ENCODE measurements around the gene PRDM11. TPM values are rescaled to one million over a fixed set of nuclear protein-coding genes. Genes with fewer than 3 reads are reported as not detected.
A peak's percentile ranks its signal among the peaks of the same experiment; 100 is the strongest.

The PRDM11 gene
- total and polyA plus RNA-seq, 2 donors from 2014 or later = 2.9 to 22.5 TPM

DNA sequence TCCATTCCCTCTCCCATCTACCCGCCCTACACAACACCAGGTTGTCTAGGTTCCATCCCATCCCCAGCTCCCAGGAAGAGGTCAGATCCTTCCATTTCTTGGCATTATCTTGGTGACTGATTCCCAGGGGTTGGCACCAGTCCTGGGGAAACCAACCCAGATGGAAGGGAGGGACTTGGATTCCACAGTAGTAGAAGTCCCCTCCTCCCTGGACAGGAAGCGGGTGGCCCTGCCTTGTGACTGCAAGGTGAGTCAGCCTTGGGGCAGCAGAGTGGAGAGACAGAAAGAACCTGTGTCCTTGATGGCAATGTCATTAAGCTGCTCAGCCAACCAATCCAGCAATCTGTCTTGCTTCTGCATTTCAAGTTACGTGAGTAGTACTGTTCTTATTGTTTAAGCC is 113.2 kb downstream of the PRDM11 start:
- DNase-seq (peak in 4 of 5 donors; percentile 25 to 92 (median 38)), FAIRE-seq (no peak)
- no peaks in the 10 kb centered on the region for H3K36me3 ChIP-seq (ENCODE audit: control insufficient read depth in 2 of 3, insufficient read depth in 3 of 3, low read length in 3 of 3)
- no peaks in the 10 kb centered on the region for H3K27me3 ChIP-seq (ENCODE audit: control insufficient read depth, insufficient read depth, low read length)
- TF ChIP-seq, protein P1, sequence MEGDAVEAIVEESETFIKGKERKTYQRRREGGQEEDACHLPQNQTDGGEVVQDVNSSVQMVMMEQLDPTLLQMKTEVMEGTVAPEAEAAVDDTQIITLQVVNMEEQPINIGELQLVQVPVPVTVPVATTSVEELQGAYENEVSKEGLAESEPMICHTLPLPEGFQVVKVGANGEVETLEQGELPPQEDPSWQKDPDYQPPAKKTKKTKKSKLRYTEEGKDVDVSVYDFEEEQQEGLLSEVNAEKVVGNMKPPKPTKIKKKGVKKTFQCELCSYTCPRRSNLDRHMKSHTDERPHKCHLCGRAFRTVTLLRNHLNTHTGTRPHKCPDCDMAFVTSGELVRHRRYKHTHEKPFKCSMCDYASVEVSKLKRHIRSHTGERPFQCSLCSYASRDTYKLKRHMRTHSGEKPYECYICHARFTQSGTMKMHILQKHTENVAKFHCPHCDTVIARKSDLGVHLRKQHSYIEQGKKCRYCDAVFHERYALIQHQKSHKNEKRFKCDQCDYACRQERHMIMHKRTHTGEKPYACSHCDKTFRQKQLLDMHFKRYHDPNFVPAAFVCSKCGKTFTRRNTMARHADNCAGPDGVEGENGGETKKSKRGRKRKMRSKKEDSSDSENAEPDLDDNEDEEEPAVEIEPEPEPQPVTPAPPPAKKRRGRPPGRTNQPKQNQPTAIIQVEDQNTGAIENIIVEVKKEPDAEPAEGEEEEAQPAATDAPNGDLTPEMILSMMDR (IDR thresholded peaks at IDR 0.05; ENCODE audit: borderline replicate concordance, extremely low read depth, insufficient read depth) = no peak
- no peak overlapping the region for H3K27ac ChIP-seq (ENCODE audit: low read depth in 2 of 2, low read length in 2 of 2)
- no peaks in the 10 kb centered on the region for H3K9me3 ChIP-seq (ENCODE audit: control insufficient read depth in 2 of 3, insufficient read depth in 1 of 3, low read length in 3 of 3)
- peaks cover 0 to 6% (median 3%) of the 10 kb centered on the region in 3 donors for H3K4me1 ChIP-seq (ENCODE audit: control insufficient read depth in 2 of 3, insufficient read depth in 2 of 3, low read depth in 1 of 3, low read length in 3 of 3)
- H3K9ac ChIP-seq (ENCODE audit: low read length in 3 of 3) = no peak overlapping the region
- intact Hi-C loops (cut with DNase I) = no loop called here
- no peak overlapping the region for H3K4me3 ChIP-seq (ENCODE audit: low read length in 3 of 3)

- Histone ChIP-seq H3K9ac (ENCODE audit: low read length in 3 of 3) (no peak overlapping the region), H3K4me1 (ENCODE audit: control insufficient read depth in 2 of 3, insufficient read depth in 2 of 3, low read depth in 1 of 3, low read length in 3 of 3) (peaks cover 0 to 8% (median 3%) of the 10 kb centered on the region in 3 donors), H3K36me3 (ENCODE audit: control insufficient read depth in 2 of 3, insufficient read depth in 3 of 3, low read length in 3 of 3) (no peaks in the 10 kb centered on the region), H3K27ac (ENCODE audit: low read depth in 2 of 2, low read length in 2 of 2) (peak overlapping the region; percentile 23 to 69), H3K4me3 (ENCODE audit: low read length in 3 of 3) (no peak overlapping the region), H3K9me3 (ENCODE audit: control insufficient read depth in 2 of 3, insufficient read depth in 1 of 3, low read length in 3 of 3) (no peaks in the 10 kb centered on the region), H3K27me3 (ENCODE audit: control insufficient read depth, insufficient read depth, low read length) (no peaks in the 10 kb centered on the region)
- TF ChIP-seq, protein P1 (IDR thresholded peaks at IDR 0.05; ENCODE audit: borderline replicate concordance, extremely low read depth, insufficient read depth) = no peak
- intact Hi-C loops (cut with DNase I) = no loop called here
- FAIRE-seq = no peak
- DNase-seq = no peak
These were observed 113.6 kb downstream of the PRDM11 start for GRCh38 chr11:45260071-45260470.

DNA sequence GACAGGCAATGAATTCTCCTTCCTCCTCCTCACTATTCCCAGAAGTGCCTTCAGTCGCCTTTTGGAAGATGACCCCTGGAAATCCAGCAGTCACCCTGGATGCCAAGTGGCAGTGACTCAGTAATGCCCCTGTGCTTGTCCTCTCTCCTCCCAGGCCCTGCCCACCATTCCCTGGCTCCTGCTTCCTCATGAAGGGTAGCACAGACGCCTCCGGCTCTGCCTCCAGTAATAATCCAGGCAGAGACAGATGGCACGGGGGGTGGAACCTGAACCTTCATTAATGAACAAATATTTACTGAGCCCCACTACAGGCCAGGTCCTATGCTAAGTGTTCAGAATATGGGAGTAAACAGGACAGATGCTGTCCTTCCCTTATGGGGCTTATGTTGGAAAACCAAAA is 116.5 kb downstream of the PRDM11 start:
- intact Hi-C loops (cut with DNase I) = no loop called here
- no peaks in the 10 kb centered on the region for H3K9me3 ChIP-seq (ENCODE audit: control insufficient read depth in 2 of 3, insufficient read depth in 1 of 3, low read length in 3 of 3)
- peaks cover 0 to 18% (median 15%) of the 10 kb centered on the region in 3 donors for H3K4me1 ChIP-seq (ENCODE audit: control insufficient read depth in 2 of 3, insufficient read depth in 2 of 3, low read depth in 1 of 3, low read length in 3 of 3)
- TF ChIP-seq, protein P1 (IDR thresholded peaks at IDR 0.05; ENCODE audit: borderline replicate concordance, extremely low read depth, insufficient read depth) = no peak
- H3K27me3 ChIP-seq (ENCODE audit: control insufficient read depth, insufficient read depth, low read length) = no peaks in the 10 kb centered on the region
- no peak overlapping the region for H3K4me3 ChIP-seq (ENCODE audit: low read length in 3 of 3)
- H3K27ac ChIP-seq (ENCODE audit: low read depth in 2 of 2, low read length in 2 of 2) = no peak overlapping the region
- no peaks in the 10 kb centered on the region for H3K36me3 ChIP-seq (ENCODE audit: control insufficient read depth in 2 of 3, insufficient read depth in 3 of 3, low read length in 3 of 3)
- no peak overlapping the region for H3K9ac ChIP-seq (ENCODE audit: low read length in 3 of 3)
- FAIRE-seq (no peak), DNase-seq (no peak)

GRCh38 chr11:45263773-45264172 is 117.3 kb downstream of the PRDM11 start:
- intact Hi-C loops (cut with DNase I) = no loop called here
- H3K4me1 ChIP-seq (ENCODE audit: control insufficient read depth in 2 of 3, insufficient read depth in 2 of 3, low read depth in 1 of 3, low read length in 3 of 3) = peaks cover 0 to 18% (median 15%) of the 10 kb centered on the region in 3 donors
- H3K9me3 ChIP-seq (ENCODE audit: control insufficient read depth in 2 of 3, insufficient read depth in 1 of 3, low read length in 3 of 3) = no peaks in the 10 kb centered on the region
- no peaks in the 10 kb centered on the region for H3K36me3 ChIP-seq (ENCODE audit: control insufficient read depth in 2 of 3, insufficient read depth in 3 of 3, low read length in 3 of 3)
- H3K27me3 ChIP-seq (ENCODE audit: control insufficient read depth, insufficient read depth, low read length) = no peaks in the 10 kb centered on the region
- H3K9ac ChIP-seq (ENCODE audit: low read length in 3 of 3) = no peak overlapping the region
- DNase-seq = no peak
- H3K4me3 ChIP-seq (ENCODE audit: low read length in 3 of 3) = no peak overlapping the region
- H3K27ac ChIP-seq (ENCODE audit: low read depth in 2 of 2, low read length in 2 of 2) = no peak overlapping the region
- no peak for FAIRE-seq
- TF ChIP-seq, protein P1 (IDR thresholded peaks at IDR 0.05; ENCODE audit: borderline replicate concordance, extremely low read depth, insufficient read depth) = no peak
